GM23338 (cell line): ENCODE results near the gene CD2BP2.
"Not testable (repeated sequence)": the region's sequence is repeated elsewhere in the genome, so short reads cannot be mapped to it uniquely, and the experiment has no call there.

Experiments used
- EZH2 ChIP-seq: fragments of 200-600 bp; sonication (generic); IDR thresholded peaks from one replicate; pipeline ENCODE4 v1.8.0; 2017; ENCODE audit warnings: antibody characterized with exemption, mild to moderate bottlenecking, low read depth; ENCODE audit not compliant: unreplicated experiment
- EZH2phosphoT487 ChIP-seq: fragments of 200-600 bp; sonication (generic); IDR thresholded peaks from one replicate; pipeline ENCODE4 v1.8.1; 2018; ENCODE audit warnings: antibody characterized with exemption; ENCODE audit not compliant: unreplicated experiment
- JUNB ChIP-seq: IDR thresholded peaks from one replicate; pipeline ENCODE4 v1.6.1; 2016; ENCODE audit warnings: antibody characterized with exemption; ENCODE audit not compliant: unreplicated experiment
- TF ChIP-seq, protein P1 (sequence below), 2 experiments: fragments of 200-600 bp in 1 of 2; sonication (generic) in 1 of 2; conservative IDR thresholded peaks; 2 replicates each; pipeline versions ENCODE4 v1.5.1 to v1.6.1; 2016 to 2017; ENCODE audit warnings: antibody characterized with exemption in 2 of 2, low read depth in 2 of 2, mild to moderate bottlenecking in 2 of 2, moderate library complexity in 1 of 2
- TF ChIP-seq, protein P2 (sequence below): IDR thresholded peaks from one replicate; pipeline ENCODE4 v1.6.1; 2018; ENCODE audit warnings: antibody characterized with exemption; ENCODE audit not compliant: unreplicated experiment
- TF ChIP-seq, protein P3 (sequence below): IDR thresholded peaks from 2 replicates; pipeline ENCODE4 v1.6.1; 2016; ENCODE audit warnings: antibody characterized with exemption

DNA sequence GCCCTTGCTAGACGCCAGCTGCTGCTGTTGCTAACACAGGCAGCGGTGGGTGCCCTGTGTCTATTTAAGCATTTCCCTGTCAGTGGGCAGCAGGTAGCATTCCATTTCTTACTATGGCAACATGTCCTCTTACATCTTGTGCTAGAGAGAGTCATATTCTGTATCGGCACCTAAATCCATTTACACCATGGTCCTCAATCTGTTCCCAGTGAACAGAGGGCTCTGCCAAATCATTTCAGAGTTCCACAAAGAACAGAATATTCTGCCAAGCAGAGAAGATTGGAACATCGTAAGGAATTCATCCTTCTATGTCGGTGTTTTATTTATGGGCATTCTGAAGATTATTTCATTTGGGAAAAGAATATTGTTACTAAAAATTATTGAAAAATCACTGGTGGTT, 16.4 kb downstream of the CD2BP2 start:
- TF ChIP-seq, protein P1, sequence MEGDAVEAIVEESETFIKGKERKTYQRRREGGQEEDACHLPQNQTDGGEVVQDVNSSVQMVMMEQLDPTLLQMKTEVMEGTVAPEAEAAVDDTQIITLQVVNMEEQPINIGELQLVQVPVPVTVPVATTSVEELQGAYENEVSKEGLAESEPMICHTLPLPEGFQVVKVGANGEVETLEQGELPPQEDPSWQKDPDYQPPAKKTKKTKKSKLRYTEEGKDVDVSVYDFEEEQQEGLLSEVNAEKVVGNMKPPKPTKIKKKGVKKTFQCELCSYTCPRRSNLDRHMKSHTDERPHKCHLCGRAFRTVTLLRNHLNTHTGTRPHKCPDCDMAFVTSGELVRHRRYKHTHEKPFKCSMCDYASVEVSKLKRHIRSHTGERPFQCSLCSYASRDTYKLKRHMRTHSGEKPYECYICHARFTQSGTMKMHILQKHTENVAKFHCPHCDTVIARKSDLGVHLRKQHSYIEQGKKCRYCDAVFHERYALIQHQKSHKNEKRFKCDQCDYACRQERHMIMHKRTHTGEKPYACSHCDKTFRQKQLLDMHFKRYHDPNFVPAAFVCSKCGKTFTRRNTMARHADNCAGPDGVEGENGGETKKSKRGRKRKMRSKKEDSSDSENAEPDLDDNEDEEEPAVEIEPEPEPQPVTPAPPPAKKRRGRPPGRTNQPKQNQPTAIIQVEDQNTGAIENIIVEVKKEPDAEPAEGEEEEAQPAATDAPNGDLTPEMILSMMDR (conservative IDR thresholded peaks at IDR 0.05; ENCODE audit: low read depth in 2 of 2) = not testable (repeated sequence)
- TF ChIP-seq, protein P2, sequence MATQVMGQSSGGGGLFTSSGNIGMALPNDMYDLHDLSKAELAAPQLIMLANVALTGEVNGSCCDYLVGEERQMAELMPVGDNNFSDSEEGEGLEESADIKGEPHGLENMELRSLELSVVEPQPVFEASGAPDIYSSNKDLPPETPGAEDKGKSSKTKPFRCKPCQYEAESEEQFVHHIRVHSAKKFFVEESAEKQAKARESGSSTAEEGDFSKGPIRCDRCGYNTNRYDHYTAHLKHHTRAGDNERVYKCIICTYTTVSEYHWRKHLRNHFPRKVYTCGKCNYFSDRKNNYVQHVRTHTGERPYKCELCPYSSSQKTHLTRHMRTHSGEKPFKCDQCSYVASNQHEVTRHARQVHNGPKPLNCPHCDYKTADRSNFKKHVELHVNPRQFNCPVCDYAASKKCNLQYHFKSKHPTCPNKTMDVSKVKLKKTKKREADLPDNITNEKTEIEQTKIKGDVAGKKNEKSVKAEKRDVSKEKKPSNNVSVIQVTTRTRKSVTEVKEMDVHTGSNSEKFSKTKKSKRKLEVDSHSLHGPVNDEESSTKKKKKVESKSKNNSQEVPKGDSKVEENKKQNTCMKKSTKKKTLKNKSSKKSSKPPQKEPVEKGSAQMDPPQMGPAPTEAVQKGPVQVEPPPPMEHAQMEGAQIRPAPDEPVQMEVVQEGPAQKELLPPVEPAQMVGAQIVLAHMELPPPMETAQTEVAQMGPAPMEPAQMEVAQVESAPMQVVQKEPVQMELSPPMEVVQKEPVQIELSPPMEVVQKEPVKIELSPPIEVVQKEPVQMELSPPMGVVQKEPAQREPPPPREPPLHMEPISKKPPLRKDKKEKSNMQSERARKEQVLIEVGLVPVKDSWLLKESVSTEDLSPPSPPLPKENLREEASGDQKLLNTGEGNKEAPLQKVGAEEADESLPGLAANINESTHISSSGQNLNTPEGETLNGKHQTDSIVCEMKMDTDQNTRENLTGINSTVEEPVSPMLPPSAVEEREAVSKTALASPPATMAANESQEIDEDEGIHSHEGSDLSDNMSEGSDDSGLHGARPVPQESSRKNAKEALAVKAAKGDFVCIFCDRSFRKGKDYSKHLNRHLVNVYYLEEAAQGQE = not testable (repeated sequence)
- TF ChIP-seq EZH2, JUNB, EZH2phosphoT487: not testable (repeated sequence)
- TF ChIP-seq, protein P3, sequence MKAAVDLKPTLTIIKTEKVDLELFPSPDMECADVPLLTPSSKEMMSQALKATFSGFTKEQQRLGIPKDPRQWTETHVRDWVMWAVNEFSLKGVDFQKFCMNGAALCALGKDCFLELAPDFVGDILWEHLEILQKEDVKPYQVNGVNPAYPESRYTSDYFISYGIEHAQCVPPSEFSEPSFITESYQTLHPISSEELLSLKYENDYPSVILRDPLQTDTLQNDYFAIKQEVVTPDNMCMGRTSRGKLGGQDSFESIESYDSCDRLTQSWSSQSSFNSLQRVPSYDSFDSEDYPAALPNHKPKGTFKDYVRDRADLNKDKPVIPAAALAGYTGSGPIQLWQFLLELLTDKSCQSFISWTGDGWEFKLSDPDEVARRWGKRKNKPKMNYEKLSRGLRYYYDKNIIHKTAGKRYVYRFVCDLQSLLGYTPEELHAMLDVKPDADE = not testable (repeated sequence)
